ENCODE data around the gene TMEM43.
"Not testable (repeated sequence)": the region's sequence is repeated elsewhere in the genome, so short reads cannot be mapped to it uniquely, and the experiment has no call there.

The TMEM43 gene

GRCh38 chr3:14096742-14097141 lies 28.1 kb upstream of the TMEM43 start:
- H3K4me3 ChIP-seq (ENCODE audit: low read depth, low read length) = no peak overlapping the region
- TF ChIP-seq CTCF (IDR thresholded peaks at IDR 0.05; ENCODE audit: low read depth, low read length, missing control alignments) = no peak
- in situ Hi-C loops (cut with HindIII; ENCODE audit: low sequenced_read_pairs) = no loop called here
- no peak for DNase-seq (ENCODE audit: low read depth)

GRCh38 chr3:14097616-14098391 lies 27.0 kb upstream of the TMEM43 start:
- TF ChIP-seq CTCF (IDR thresholded peaks at IDR 0.05; ENCODE audit: low read depth, low read length, missing control alignments) = no peak
- no peak overlapping the region for H3K4me3 ChIP-seq (ENCODE audit: low read depth, low read length)
- no peak for DNase-seq (ENCODE audit: low read depth)
- in situ Hi-C loops (cut with HindIII; ENCODE audit: low sequenced_read_pairs) = no loop called here

GRCh38 chr3:14109821-14110220 lies 15.0 kb upstream of the TMEM43 start:
- H3K4me3 ChIP-seq (ENCODE audit: low read depth, low read length); DNase-seq (ENCODE audit: low read depth); in situ Hi-C loops (cut with HindIII; ENCODE audit: low sequenced_read_pairs): not testable (repeated sequence)

GRCh38 chr3:14110699-14111098 lies 14.2 kb upstream of the TMEM43 start:
- in situ Hi-C loops (cut with HindIII; ENCODE audit: low sequenced_read_pairs) = no loop called here
- no peak for TF ChIP-seq CTCF (IDR thresholded peaks at IDR 0.05; ENCODE audit: low read depth, low read length, missing control alignments)
- no peak for DNase-seq (ENCODE audit: low read depth)

GRCh38 chr3:14113965-14114635 lies 10.8 kb upstream of the TMEM43 start:
- peak; percentile 16 for TF ChIP-seq CTCF (IDR thresholded peaks at IDR 0.05; ENCODE audit: low read depth, low read length, missing control alignments)
- no peak overlapping the region for H3K4me3 ChIP-seq (ENCODE audit: low read depth, low read length)
- in situ Hi-C loops (cut with HindIII; ENCODE audit: low sequenced_read_pairs) = no loop called here
- DNase-seq (ENCODE audit: low read depth) = no peak

More at GRCh38 chr3:14110699-14111098, 14.2 kb upstream of the TMEM43 start:
- H3K4me3 ChIP-seq (ENCODE audit: low read depth, low read length) = no peak overlapping the region

GRCh38 chr3:14117468-14118399 lies 7.1 kb upstream of the TMEM43 start:
- DNase-seq (ENCODE audit: low read depth) = no peak
- TF ChIP-seq CTCF (IDR thresholded peaks at IDR 0.05; ENCODE audit: low read depth, low read length, missing control alignments) = no peak
- no peak overlapping the region for H3K4me3 ChIP-seq (ENCODE audit: low read depth, low read length)
- in situ Hi-C loops (cut with HindIII; ENCODE audit: low sequenced_read_pairs) = no loop called here
